Camera-type eye (tissue), 1 donor: ENCODE measurements around the gene LGALS7B. TPM values are rescaled to one million over a fixed set of nuclear protein-coding genes. Genes with fewer than 3 reads are reported as not detected.

Source experiments
- total RNA-seq: library from RNA; depleted of rRNA; stranded (reverse); fragments of >200 nt; gene quantifications from one replicate; pipeline ENCODE4 v1.2.3, GENCODE V29; 2014

The LGALS7B gene
- total RNA-seq: 2.1 TPM

DNA sequence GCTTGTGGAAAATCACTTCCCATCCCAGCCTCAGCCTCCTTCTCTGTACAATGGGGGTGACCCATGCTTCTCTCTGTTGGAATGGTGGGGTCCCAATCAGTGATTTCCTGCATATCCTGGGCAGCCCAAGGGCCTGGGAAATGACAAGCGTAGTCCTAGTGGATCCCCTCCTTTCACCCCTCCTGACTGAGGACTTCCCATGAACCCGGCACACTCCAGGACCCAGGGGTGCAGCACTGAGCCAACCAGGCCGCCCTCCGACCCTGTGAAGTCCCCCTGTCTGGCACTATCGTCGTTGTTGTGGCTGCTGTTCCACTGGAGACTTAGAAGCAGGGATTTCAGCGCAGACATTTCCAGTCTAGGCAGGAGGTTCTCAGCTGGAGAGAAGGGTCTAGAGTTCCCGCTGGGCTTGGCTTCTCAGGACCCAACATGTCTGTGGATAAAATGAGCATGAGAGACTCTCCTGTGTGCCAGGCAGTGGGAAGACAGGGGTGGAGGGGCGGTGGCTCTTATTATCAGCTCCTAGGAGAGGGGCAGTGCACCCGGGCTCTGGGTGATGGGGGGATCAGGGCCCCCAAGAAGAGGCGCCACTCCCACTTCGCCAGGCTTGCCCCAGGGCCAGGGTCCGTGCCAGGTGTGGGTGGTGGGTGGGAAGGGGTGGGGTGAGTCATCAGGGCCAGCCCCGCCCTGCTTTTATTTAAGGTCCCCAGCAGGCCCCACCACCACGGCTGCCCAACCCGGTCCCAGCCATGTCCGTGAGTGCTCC lies at the start of gene LGALS7B:
Gene LGALS7B, plus strand, starts transcription at position 723 of the 766 bp plus-strand sequence. Its CDS starts 27 bp downstream, at position 750.

DNA sequence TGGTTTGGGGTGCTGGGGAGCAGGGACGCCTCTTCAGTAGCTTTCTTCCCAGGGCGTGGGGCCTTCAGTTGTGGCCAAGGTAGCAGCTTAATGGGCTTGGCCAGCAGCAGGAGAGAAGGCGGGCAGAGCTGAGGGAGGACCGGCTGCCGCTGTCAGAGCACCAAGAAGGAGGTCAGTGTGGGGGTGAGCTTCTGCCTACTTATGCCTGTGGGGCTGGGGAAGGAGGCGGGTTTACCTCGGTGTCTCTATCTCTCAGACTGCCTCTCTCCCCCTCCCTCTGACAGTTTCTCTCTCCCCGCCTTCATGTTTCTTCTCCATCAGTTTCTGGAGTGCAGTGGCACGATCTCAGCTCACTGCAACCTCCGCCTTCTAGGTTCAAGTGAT lies 44.7 kb upstream of the LGALS7B start, which contains the start of gene CAPN12:
Gene CAPN12, minus strand, starts transcription at position 177 of the 384 bp plus-strand sequence. CDS start 309 bp downstream, outside the sequence.

GRCh38 chr19:38773469-38774177 lies 15.4 kb upstream of the LGALS7B start, which contains the start of gene LGALS7:
Gene LGALS7 (minus strand): TSS chr19:38773517. CDS start chr19:38773492, 25 bp downstream.

GRCh38 chr19:38812841-38813320 lies 23.9 kb downstream of the LGALS7B start, which contains the start of gene LGALS4:
Gene LGALS4 (minus strand): TSS chr19:38812945. CDS start chr19:38812886, 59 bp downstream.

Other genes starting within 250 kb of the LGALS7B start
- gene MAP4K1, start 171.2 kb upstream of the LGALS7B start, total RNA-seq: 6.2 TPM
- 330 TPM for gene EIF3K, start 170.0 kb upstream of the LGALS7B start, total RNA-seq
- gene ACTN4, start 141.6 kb upstream of the LGALS7B start, total RNA-seq: 293 TPM
- gene CAPN12, start 44.7 kb upstream of the LGALS7B start, total RNA-seq: 0.38 TPM
- not detected for gene LGALS7, start 15.7 kb upstream of the LGALS7B start, total RNA-seq
- 0.55 TPM for gene LGALS4, start 23.7 kb downstream of the LGALS7B start, total RNA-seq
- 40.1 TPM for gene ECH1, start 42.6 kb downstream of the LGALS7B start, total RNA-seq
- 278 TPM for gene HNRNPL, start 60.8 kb downstream of the LGALS7B start, total RNA-seq
- 3.3 TPM for gene RINL, start 89.1 kb downstream of the LGALS7B start, total RNA-seq
- gene SIRT2, start 110.4 kb downstream of the LGALS7B start, total RNA-seq: 57.0 TPM
- gene NFKBIB, start 110.8 kb downstream of the LGALS7B start, total RNA-seq: 9.3 TPM
- 1.6 TPM for gene CCER2, start 123.0 kb downstream of the LGALS7B start, total RNA-seq
- 20.2 TPM for gene SARS2, start 141.6 kb downstream of the LGALS7B start, total RNA-seq
- gene MRPS12, start 141.7 kb downstream of the LGALS7B start, total RNA-seq: 16.3 TPM
- 25.0 TPM for gene FBXO17, start 186.5 kb downstream of the LGALS7B start, total RNA-seq
- 9.3 TPM for gene FBXO27, start 243.3 kb downstream of the LGALS7B start, total RNA-seq